Measurements from ENCODE around the gene STARD7. TPM values are rescaled to one million over a fixed set of nuclear protein-coding genes. Genes with fewer than 3 reads are reported as not detected.

Gene STARD7
- total and polyA plus RNA-seq, 9 of the 15 experiments (the other 6 are each of a cell fraction or from before 2014, with no cell fraction given), result 90.9 to 196 (median 145) TPM

DNA sequence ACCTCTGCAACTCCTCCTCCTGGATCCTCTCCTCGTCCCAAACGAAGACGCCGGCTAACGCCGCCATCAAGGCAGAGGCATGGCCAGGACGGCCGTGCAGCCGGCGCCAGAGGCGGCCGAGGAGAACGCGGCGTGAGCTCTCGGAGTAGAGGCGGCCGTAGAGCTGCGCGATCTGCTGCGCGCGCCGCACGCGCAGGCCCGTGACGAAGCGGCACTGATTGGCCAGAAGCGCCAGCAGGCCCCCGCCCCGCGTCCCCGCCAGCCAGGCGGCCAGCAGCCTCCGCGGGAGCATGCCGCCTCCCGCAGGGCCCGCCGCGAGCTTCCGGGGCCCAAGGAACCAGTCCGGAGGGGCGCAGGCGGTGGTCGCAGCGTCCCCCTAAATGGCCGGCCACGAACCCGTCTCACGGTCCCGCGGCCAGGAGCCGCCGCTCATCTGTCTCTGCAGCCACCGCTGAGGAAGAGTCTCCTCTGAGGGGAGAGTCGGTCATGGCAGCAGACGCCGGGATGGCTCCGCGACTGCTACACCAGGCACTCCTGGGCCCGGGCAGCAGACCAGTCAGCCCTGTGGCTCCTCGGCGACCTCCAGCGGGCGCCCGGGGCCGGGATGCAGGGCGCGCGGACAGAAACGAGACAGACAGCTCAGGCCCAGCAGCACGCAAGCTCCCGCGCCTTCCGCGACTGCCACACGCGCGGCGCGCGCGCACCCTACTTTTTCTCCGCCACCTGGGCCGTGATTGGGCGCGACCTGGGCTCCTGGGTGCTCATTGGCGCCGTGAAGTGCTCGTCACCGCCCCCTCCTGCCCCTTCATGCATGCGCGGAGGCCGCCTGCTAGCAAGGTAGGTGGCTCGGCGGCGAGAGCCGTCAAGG lies at the start of gene STARD7 (continued):
- TF ChIP-seq, protein P1, sequence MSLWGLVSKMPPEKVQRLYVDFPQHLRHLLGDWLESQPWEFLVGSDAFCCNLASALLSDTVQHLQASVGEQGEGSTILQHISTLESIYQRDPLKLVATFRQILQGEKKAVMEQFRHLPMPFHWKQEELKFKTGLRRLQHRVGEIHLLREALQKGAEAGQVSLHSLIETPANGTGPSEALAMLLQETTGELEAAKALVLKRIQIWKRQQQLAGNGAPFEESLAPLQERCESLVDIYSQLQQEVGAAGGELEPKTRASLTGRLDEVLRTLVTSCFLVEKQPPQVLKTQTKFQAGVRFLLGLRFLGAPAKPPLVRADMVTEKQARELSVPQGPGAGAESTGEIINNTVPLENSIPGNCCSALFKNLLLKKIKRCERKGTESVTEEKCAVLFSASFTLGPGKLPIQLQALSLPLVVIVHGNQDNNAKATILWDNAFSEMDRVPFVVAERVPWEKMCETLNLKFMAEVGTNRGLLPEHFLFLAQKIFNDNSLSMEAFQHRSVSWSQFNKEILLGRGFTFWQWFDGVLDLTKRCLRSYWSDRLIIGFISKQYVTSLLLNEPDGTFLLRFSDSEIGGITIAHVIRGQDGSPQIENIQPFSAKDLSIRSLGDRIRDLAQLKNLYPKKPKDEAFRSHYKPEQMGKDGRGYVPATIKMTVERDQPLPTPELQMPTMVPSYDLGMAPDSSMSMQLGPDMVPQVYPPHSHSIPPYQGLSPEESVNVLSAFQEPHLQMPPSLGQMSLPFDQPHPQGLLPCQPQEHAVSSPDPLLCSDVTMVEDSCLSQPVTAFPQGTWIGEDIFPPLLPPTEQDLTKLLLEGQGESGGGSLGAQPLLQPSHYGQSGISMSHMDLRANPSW (CRISPR knock-in tag; IDR thresholded peaks at IDR 0.05), result peak; percentile 46; the same call in 1 of the 2 replicates
- TF ChIP-seq ZNF347 (CRISPR knock-in tag; IDR thresholded peaks at IDR 0.05; ENCODE audit: low read depth) (no peak), NEUROD1 (IDR thresholded peaks at IDR 0.05; ENCODE audit: borderline replicate concordance, low read depth, low read length, partially characterized antibody) (peak; percentile 92), ZNF707 (CRISPR knock-in tag; conservative IDR thresholded peaks at IDR 0.05) (no peak), ELF1 (tag; IDR thresholded peaks at IDR 0.05) (peak; percentile 64), ZNF76 (CRISPR knock-in tag; IDR thresholded peaks at IDR 0.05; ENCODE audit: borderline replicate concordance) (no peak), ZNF24 (IDR thresholded peaks at IDR 0.05) (no peak), KDM2B (CRISPR knock-in tag; IDR thresholded peaks at IDR 0.05) (no peak), TEAD2 (tag; IDR thresholded peaks at IDR 0.05) (no peak), POLR2AphosphoS5 (IDR thresholded peaks at IDR 0.05; ENCODE audit: control insufficient read depth, insufficient read depth, low read depth, low read length) (peak; percentile 85), PTBP1 (IDR thresholded peaks at IDR 0.05; ENCODE audit: low read depth, low read length) (no peak), EP300 (IDR thresholded peaks at IDR 0.05; ENCODE audit: low read length) (no peak), TARDBP (IDR thresholded peaks at IDR 0.05) (0 out of 2 replicates have a peak, but pooled peaks have one; percentile 50), JUN (IDR thresholded peaks at IDR 0.05; ENCODE audit: borderline replicate concordance, low read depth, low read length) (peak; percentile 13; the same call in 1 of the 2 replicates), JUN (CRISPR knock-in tag; IDR thresholded peaks at IDR 0.05; ENCODE audit: borderline replicate concordance) (no peak; the same call in none of the 2 replicates), HNRNPUL1 (IDR thresholded peaks at IDR 0.05; ENCODE audit: low read length) (no peak), ZNF507 (tag; conservative IDR thresholded peaks at IDR 0.05) (no peak), ZNF717 (CRISPR knock-in tag; IDR thresholded peaks at IDR 0.05) (no peak), USF2 (CRISPR knock-in tag; IDR thresholded peaks at IDR 0.05) (no peak), MED1 (CRISPR knock-in tag; IDR thresholded peaks at IDR 0.05; ENCODE audit: borderline replicate concordance) (no peak), ARID1B (IDR thresholded peaks at IDR 0.05) (no peak; the same call in 1 of the 2 replicates), PREB (CRISPR knock-in tag; IDR thresholded peaks at IDR 0.05) (no peak)
- TF ChIP-seq, protein P2, sequence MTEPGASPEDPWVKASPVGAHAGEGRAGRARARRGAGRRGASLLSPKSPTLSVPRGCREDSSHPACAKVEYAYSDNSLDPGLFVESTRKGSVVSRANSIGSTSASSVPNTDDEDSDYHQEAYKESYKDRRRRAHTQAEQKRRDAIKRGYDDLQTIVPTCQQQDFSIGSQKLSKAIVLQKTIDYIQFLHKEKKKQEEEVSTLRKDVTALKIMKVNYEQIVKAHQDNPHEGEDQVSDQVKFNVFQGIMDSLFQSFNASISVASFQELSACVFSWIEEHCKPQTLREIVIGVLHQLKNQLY (CRISPR knock-in tag; conservative IDR thresholded peaks at IDR 0.05), result no peak

Measured in K562 (cell line).